DMS 273 treated with DMSO at 0.1 percent for 48 hours (cell line): ENCODE data around the gene GDPD4.

ENCODE experiments used
- DNase-seq: peaks from one replicate; lab custom pipeline; 2025; lab: John Stamatoyannopoulos, UW

GDPD4 gene

GRCh38 chr11:77204754-77205466 is 96.6 kb downstream of the GDPD4 start:
- no peak for DNase-seq

GRCh38 chr11:77203901-77204753 is 97.4 kb downstream of the GDPD4 start:
- DNase-seq = no peak

GRCh38 chr11:77202941-77203900 is 98.3 kb downstream of the GDPD4 start:
- no peak for DNase-seq

- DNase-seq = no peak
These were observed 99.3 kb downstream of the GDPD4 start for GRCh38 chr11:77201991-77202841.

- no peak for DNase-seq
These were observed 100.1 kb downstream of the GDPD4 start for GRCh38 chr11:77201370-77201769.

- no peak for DNase-seq
These were observed 100.9 kb downstream of the GDPD4 start for GRCh38 chr11:77200351-77201268.

- no peak for DNase-seq
These were observed 102.2 kb downstream of the GDPD4 start for GRCh38 chr11:77199137-77199745.

GRCh38 chr11:77198440-77198849 is 103.0 kb downstream of the GDPD4 start:
- DNase-seq = no peak

GRCh38 chr11:77197626-77198320 is 103.7 kb downstream of the GDPD4 start:
- no peak for DNase-seq

GRCh38 chr11:77196961-77197360 is 104.5 kb downstream of the GDPD4 start:
- DNase-seq = no peak

- DNase-seq = peak; percentile 50
These were observed 106.3 kb downstream of the GDPD4 start for GRCh38 chr11:77195071-77195755.

GRCh38 chr11:77193911-77194830 is 107.3 kb downstream of the GDPD4 start:
- DNase-seq = no peak

GRCh38 chr11:77193167-77193566 is 108.3 kb downstream of the GDPD4 start:
- DNase-seq = no peak

- peak; percentile 34 for DNase-seq
These were observed 109.5 kb downstream of the GDPD4 start for GRCh38 chr11:77191823-77192495.

- peak; percentile 17 for DNase-seq
These were observed 110.1 kb downstream of the GDPD4 start for GRCh38 chr11:77191429-77191822.

GRCh38 chr11:77190331-77191075 is 111.0 kb downstream of the GDPD4 start:
- no peak for DNase-seq
